Omental fat pad (tissue), 4 donors: ENCODE results near the gene PRUNE2. TPM values are rescaled to one million over a fixed set of nuclear protein-coding genes. Genes with fewer than 3 reads are reported as not detected.

Experiments
- ATAC-seq: fragments of 150-250 bp; one replicate; pipeline ENCODE4 v1.9.1; 2016; ENCODE audit warnings: mild to moderate bottlenecking, moderate library complexity; ENCODE audit not compliant: low FRiP score
- DNase-seq: peaks from one replicate; pipeline ENCODE4 v3.0.0-alpha.2; 2019; ENCODE audit warnings: low spot score
- CTCF ChIP-seq, 3 donors: fragments of 450-650 bp; IDR thresholded peaks; one replicate each; pipeline ENCODE4 v1.5.1; 2016 to 2017; ENCODE audit warnings: antibody characterized with exemption in 3 of 3, mild to moderate bottlenecking in 3 of 3, moderate library complexity in 2 of 3
- total RNA-seq, 4 donors: library from RNA; depleted of rRNA; stranded (reverse); fragments of >200 nt; gene quantifications; one replicate each; pipeline ENCODE4 v1.1.0, GENCODE V29; 2016

The PRUNE2 gene
- total RNA-seq, 4 donors from 2014 or later: 3.1 to 13.4 (median 12.0) TPM

GRCh38 chr9:76572151-76572550 is 333.8 kb downstream of the PRUNE2 start:
- TF ChIP-seq CTCF (IDR thresholded peaks at IDR 0.05): no peak
- DNase-seq (no peak), ATAC-seq (no peak)

- ATAC-seq (no peak), DNase-seq (no peak)
- TF ChIP-seq CTCF (IDR thresholded peaks at IDR 0.05): no peak
Measured at GRCh38 chr9:76571743-76572146, 334.2 kb downstream of the PRUNE2 start.

- no peak for TF ChIP-seq CTCF (IDR thresholded peaks at IDR 0.05)
- DNase-seq (no peak), ATAC-seq (no peak)
Measured at GRCh38 chr9:76571288-76571687, 334.6 kb downstream of the PRUNE2 start.

GRCh38 chr9:76570826-76571225 is 335.1 kb downstream of the PRUNE2 start:
- ATAC-seq (no peak), DNase-seq (no peak)
- no peak for TF ChIP-seq CTCF (IDR thresholded peaks at IDR 0.05)

GRCh38 chr9:76567086-76567485 is 338.8 kb downstream of the PRUNE2 start:
- ATAC-seq (no peak), DNase-seq (no peak)
- TF ChIP-seq CTCF (IDR thresholded peaks at IDR 0.05): no peak

- TF ChIP-seq CTCF (IDR thresholded peaks at IDR 0.05): no peak
- no peak for DNase-seq
Measured at GRCh38 chr9:76564297-76564696, 341.6 kb downstream of the PRUNE2 start.

GRCh38 chr9:76562511-76562911 is 343.4 kb downstream of the PRUNE2 start:
- DNase-seq: no peak
- ATAC-seq: peak; percentile 92
- TF ChIP-seq CTCF (IDR thresholded peaks at IDR 0.05): no peak

More at GRCh38 chr9:76564297-76564696, 341.6 kb downstream of the PRUNE2 start:
- no peak for ATAC-seq
